Caki2 (cell line): ENCODE measurements around the gene INTS12. TPM values are rescaled to one million over a fixed set of nuclear protein-coding genes. Genes with fewer than 3 reads are reported as not detected.
"Not testable (repeated sequence)": the region's sequence is repeated elsewhere in the genome, so short reads cannot be mapped to it uniquely, and the experiment has no call there.

Experiments used
- DNase-seq: peaks from one replicate; pipeline ENCODE4 v3.0.0-alpha.2; 2015; ENCODE audit warnings: low read depth
- in situ Hi-C: cut with HindIII; loops from 2 replicates; pipeline ENCODE4 v1.10.0; 2016; ENCODE audit warnings: low sequenced_read_pairs, low pct_unique_long_range_greater_than_20kb, mixed read lengths
- total RNA-seq: library from RNA; depleted of rRNA; stranded (reverse); fragments of >200 nt; shearing (Covaris generic); gene quantifications from 2 replicates; pipeline ENCODE4 v1.2.3, GENCODE V29; 2014; ENCODE audit warnings: low replicate concordance

The INTS12 gene
- total RNA-seq, 1 experiment from 2014 or later = 22.4 TPM

GRCh38 chr4:105695832-105696231 is 12.7 kb downstream of the INTS12 start:
- in situ Hi-C loops, DNase-seq: not testable (repeated sequence)

- in situ Hi-C loops, DNase-seq: not testable (repeated sequence)
These were observed 13.7 kb downstream of the INTS12 start for GRCh38 chr4:105694812-105695211.

GRCh38 chr4:105686571-105686970 is 21.9 kb downstream of the INTS12 start:
- in situ Hi-C loops = no loop called here
- no peak for DNase-seq

GRCh38 chr4:105683038-105683437 is 25.5 kb downstream of the INTS12 start:
- DNase-seq = no peak
- in situ Hi-C loops = no loop called here

- in situ Hi-C loops = no loop called here
- DNase-seq = no peak
These were observed 29.3 kb downstream of the INTS12 start for GRCh38 chr4:105679186-105679585.

GRCh38 chr4:105677709-105678108 is 30.8 kb downstream of the INTS12 start:
- in situ Hi-C loops = no loop called here
- no peak for DNase-seq

GRCh38 chr4:105674011-105674410 is 34.5 kb downstream of the INTS12 start:
- in situ Hi-C loops = no loop called here
- DNase-seq = no peak

- no peak for DNase-seq
- in situ Hi-C loops = no loop called here
These were observed 37.2 kb downstream of the INTS12 start for GRCh38 chr4:105671301-105671700.

- in situ Hi-C loops = no loop called here
- DNase-seq = no peak
These were observed 37.8 kb downstream of the INTS12 start for GRCh38 chr4:105670684-105671083.

- no peak for DNase-seq
- in situ Hi-C loops = no loop called here
These were observed 41.8 kb downstream of the INTS12 start for GRCh38 chr4:105666693-105667092.

- in situ Hi-C loops = no loop called here
- no peak for DNase-seq
These were observed 45.4 kb downstream of the INTS12 start for GRCh38 chr4:105662935-105663675.

- in situ Hi-C loops = no loop called here
- DNase-seq = no peak
These were observed 47.5 kb downstream of the INTS12 start for GRCh38 chr4:105661028-105661427.

GRCh38 chr4:105659190-105659589 is 49.3 kb downstream of the INTS12 start:
- in situ Hi-C loops = no loop called here
- DNase-seq = no peak

- in situ Hi-C loops = no loop called here
- no peak for DNase-seq
These were observed 51.2 kb downstream of the INTS12 start for GRCh38 chr4:105657117-105657765.

GRCh38 chr4:105652286-105652888 is 56.1 kb downstream of the INTS12 start:
- DNase-seq = peak; percentile 49
- in situ Hi-C loops = no loop called here

GRCh38 chr4:105651884-105652283 is 56.6 kb downstream of the INTS12 start:
- in situ Hi-C loops = no loop called here
- no peak for DNase-seq

GRCh38 chr4:105650190-105650589 is 58.3 kb downstream of the INTS12 start:
- DNase-seq = no peak
- in situ Hi-C loops = no loop called here

GRCh38 chr4:105645440-105645839 is 63.0 kb downstream of the INTS12 start:
- DNase-seq = no peak
- in situ Hi-C loops = no loop called here

- in situ Hi-C loops = no loop called here
- no peak for DNase-seq
These were observed 64.2 kb downstream of the INTS12 start for GRCh38 chr4:105644257-105644656.
